GM23248 (cell line): ENCODE results near the gene ZBTB7C. TPM values are rescaled to one million over a fixed set of nuclear protein-coding genes. Genes with fewer than 3 reads are reported as not detected.

ENCODE experiments used
- DNase-seq: peaks from one replicate; pipeline ENCODE4 v3.0.0-alpha.2; 2015
- H2AFZ ChIP-seq: fragments of 200-600 bp; sonication (generic); 2 replicates; pipeline ENCODE4 v1.6.1; 2016; ENCODE audit warnings: antibody characterized with exemption
- H3F3A ChIP-seq: fragments of 200-600 bp; sonication (generic); 2 replicates; pipeline ENCODE4 v1.6.1; 2016; ENCODE audit warnings: mild to moderate bottlenecking, antibody characterized with exemption, mixed run types; ENCODE audit not compliant: insufficient read depth
- H3K27ac ChIP-seq: fragments of 200-600 bp; sonication (generic); 2 replicates; pipeline ENCODE4 v1.5.1; 2016; ENCODE audit warnings: mild to moderate bottlenecking
- H3K27me3 ChIP-seq: fragments of 200-600 bp; sonication (generic); replicated peaks from 2 replicates; pipeline ENCODE4 v1.6.1; 2016; ENCODE audit warnings: mild to moderate bottlenecking; ENCODE audit not compliant: insufficient read depth
- H3K36me3 ChIP-seq: fragments of 200-600 bp; sonication (generic); 2 replicates; pipeline ENCODE4 v1.6.1; 2016; ENCODE audit warnings: low read depth, mild to moderate bottlenecking
- H3K4me1 ChIP-seq: fragments of 200-600 bp; sonication (generic); 2 replicates; pipeline ENCODE4 v1.6.1; 2016; ENCODE audit warnings: mild to moderate bottlenecking; ENCODE audit not compliant: insufficient read depth
- H3K4me2 ChIP-seq: fragments of 200-600 bp; sonication (generic); one replicate; pipeline ENCODE4 v1.6.1; 2016; ENCODE audit warnings: mild to moderate bottlenecking; ENCODE audit not compliant: unreplicated experiment
- H3K4me3 ChIP-seq: fragments of 200-600 bp; sonication (generic); 2 replicates; pipeline ENCODE4 v1.5.1; 2016; ENCODE audit warnings: mild to moderate bottlenecking
- H3K79me2 ChIP-seq: fragments of 200-600 bp; sonication (generic); 2 replicates; pipeline ENCODE4 v1.6.1; 2016; ENCODE audit warnings: mild to moderate bottlenecking; ENCODE audit not compliant: insufficient read depth
- H3K9ac ChIP-seq: fragments of 200-600 bp; sonication (generic); 2 replicates; pipeline ENCODE4 v1.6.1; 2016; ENCODE audit warnings: mild to moderate bottlenecking
- H3K9me2 ChIP-seq: fragments of 200-600 bp; sonication (generic); 2 replicates; pipeline ENCODE4 v1.6.1; 2016; ENCODE audit warnings: mixed run types, mild to moderate bottlenecking, moderate library complexity; ENCODE audit not compliant: insufficient read depth
- H3K9me3 ChIP-seq: fragments of 200-600 bp; sonication (generic); one replicate; pipeline ENCODE4 v1.6.1; 2017; ENCODE audit warnings: low read depth
- H4K20me1 ChIP-seq: fragments of 200-600 bp; sonication (generic); 2 replicates; pipeline ENCODE4 v1.6.0; 2016; ENCODE audit not compliant: insufficient read depth
- EZH2 ChIP-seq: fragments of 200-600 bp; sonication (generic); IDR thresholded peaks from 2 replicates; pipeline ENCODE4 v1.6.1; 2018; ENCODE audit warnings: antibody characterized with exemption, mild to moderate bottlenecking; ENCODE audit not compliant: insufficient read depth, poor library complexity, severe bottlenecking
- EZH2phosphoT487 ChIP-seq: fragments of 200-600 bp; sonication (generic); IDR thresholded peaks from 2 replicates; pipeline ENCODE4 v1.6.1; 2018; ENCODE audit warnings: antibody characterized with exemption, moderate library complexity, mild to moderate bottlenecking, low read depth; ENCODE audit not compliant: insufficient read depth
- WGBS, 2 experiments: methylation state at CpG; one replicate each; pipeline ENCODE4 v1.1.6; 2015 to 2017; ENCODE audit warnings: low lambda C conversion rate in 2 of 2, low coverage in 1 of 2; ENCODE audit errors: missing lambda C conversion rate in 2 of 2; 5-methylcytosine and 5-hydroxymethylcytosine counted together
- in situ Hi-C: fragments of 300-500 bp; cut with MboI; formaldehyde crosslinking; loops from 2 replicates; pipeline ENCODE4 v1.15.0; 2020
- polyA plus RNA-seq: library from polyadenylated mRNA; unstranded; fragments of >200 nt; fragmentation: Nextera tagmentation; extraction: Ambion mirVana; gene quantifications from 2 replicates; pipeline ENCODE4 v1.2.1, GENCODE V29; 2016
- total RNA-seq: library from RNA; depleted of rRNA; stranded (reverse); fragments of >200 nt; shearing (Covaris generic); gene quantifications from 2 replicates; pipeline ENCODE4 v1.2.3, GENCODE V29; 2014

ZBTB7C gene
- total and polyA plus RNA-seq, 2 experiments from 2014 or later: not detected

DNA sequence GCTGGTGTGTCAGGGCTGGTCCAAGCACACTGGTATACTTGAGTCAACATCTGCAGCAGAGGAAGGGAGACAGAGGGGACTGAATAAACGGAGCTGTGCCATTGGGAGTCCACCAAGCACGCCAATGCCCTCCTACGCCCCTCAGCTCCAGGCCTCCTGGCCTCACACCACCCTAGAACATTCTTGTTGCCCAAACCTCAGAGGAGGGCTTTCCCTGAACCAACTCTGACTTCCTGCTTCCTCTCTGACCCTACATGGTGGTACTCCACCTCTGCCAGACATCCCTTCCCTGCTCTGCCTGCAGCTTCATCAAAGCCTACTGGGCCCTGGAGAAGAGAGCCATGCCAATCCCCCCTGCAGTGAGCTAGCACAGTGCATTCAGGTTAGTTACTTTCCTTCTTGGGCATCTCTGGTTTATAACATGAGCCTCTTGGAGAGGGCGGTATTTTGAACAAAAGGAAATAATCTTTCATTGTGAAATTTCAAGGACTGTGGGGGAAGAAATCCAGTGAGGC is 54.4 kb downstream of the ZBTB7C start:
- Histone ChIP-seq H3K27ac (no peak overlapping the region), H3K4me3 (no peak overlapping the region), H2AFZ (no peak overlapping the region), H3K9ac (no peak overlapping the region), H3K36me3 (no peaks in the 10 kb centered on the region), H3K79me2 (no peaks in the 10 kb centered on the region), H3K4me2 (no peak overlapping the region), H3K9me3 (no peaks in the 10 kb centered on the region), H3K4me1 (no peaks in the 10 kb centered on the region), H3F3A (no peaks in the 10 kb centered on the region), H3K9me2 (no peaks in the 10 kb centered on the region), H3K27me3 (peaks cover 41% of the 10 kb centered on the region), H4K20me1 (no peaks in the 10 kb centered on the region)
- WGBS, 2 experiments: 1 to 5% methylated on average over 4 of the region's 4 CpGs
- TF ChIP-seq EZH2phosphoT487: no peak
- no peak for TF ChIP-seq EZH2
- in situ Hi-C loops: no loop called here
- no peak for DNase-seq

DNA sequence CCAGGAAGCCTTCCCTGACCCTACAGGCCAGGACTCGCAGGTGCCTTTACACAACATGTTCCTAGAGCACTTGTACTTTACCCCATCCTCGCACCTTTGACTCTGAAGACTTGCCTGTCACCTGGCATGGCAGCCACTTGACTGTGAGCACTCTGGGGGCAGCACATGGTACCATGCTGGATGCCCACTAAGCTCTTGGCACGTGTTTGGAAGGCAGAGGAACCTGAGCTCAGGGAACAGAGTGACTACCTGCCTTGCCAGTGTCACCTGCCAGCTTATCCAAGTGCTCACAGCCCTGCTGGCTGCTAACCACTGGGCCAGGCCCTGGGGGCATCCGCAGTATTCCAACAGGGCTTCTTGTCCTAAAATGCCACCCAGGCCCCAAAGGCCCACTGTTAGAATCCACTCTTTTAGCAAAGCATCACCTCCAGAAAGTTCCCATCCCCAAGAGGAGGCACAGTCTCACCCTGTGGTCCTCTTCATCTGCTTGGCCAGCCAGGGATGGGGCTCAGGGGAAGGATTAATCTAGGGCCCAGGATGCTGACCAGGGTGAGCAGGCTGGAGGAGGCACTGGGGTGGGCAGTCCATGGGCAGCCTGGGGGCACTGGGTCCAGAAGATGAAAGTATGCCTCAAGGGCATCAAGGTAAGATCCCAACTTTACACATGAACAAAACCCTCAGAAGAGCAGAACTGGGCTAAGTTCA is 57.0 kb downstream of the ZBTB7C start:
- Histone ChIP-seq H3K27me3 (peaks cover 41% of the 10 kb centered on the region), H3K79me2 (no peaks in the 10 kb centered on the region), H3K9ac (no peak overlapping the region), H3K9me2 (no peaks in the 10 kb centered on the region), H3K4me1 (no peaks in the 10 kb centered on the region), H3K27ac (no peak overlapping the region), H3K9me3 (no peaks in the 10 kb centered on the region), H2AFZ (no peak overlapping the region), H4K20me1 (no peaks in the 10 kb centered on the region), H3K36me3 (no peaks in the 10 kb centered on the region), H3F3A (no peaks in the 10 kb centered on the region), H3K4me2 (no peak overlapping the region), H3K4me3 (no peak overlapping the region)
- DNase-seq: no peak
- in situ Hi-C loops: no loop called here
- 45 to 55% methylated on average over 4 of the region's 4 CpGs for WGBS, 2 experiments
- no peak for TF ChIP-seq EZH2
- TF ChIP-seq EZH2phosphoT487: no peak

DNA sequence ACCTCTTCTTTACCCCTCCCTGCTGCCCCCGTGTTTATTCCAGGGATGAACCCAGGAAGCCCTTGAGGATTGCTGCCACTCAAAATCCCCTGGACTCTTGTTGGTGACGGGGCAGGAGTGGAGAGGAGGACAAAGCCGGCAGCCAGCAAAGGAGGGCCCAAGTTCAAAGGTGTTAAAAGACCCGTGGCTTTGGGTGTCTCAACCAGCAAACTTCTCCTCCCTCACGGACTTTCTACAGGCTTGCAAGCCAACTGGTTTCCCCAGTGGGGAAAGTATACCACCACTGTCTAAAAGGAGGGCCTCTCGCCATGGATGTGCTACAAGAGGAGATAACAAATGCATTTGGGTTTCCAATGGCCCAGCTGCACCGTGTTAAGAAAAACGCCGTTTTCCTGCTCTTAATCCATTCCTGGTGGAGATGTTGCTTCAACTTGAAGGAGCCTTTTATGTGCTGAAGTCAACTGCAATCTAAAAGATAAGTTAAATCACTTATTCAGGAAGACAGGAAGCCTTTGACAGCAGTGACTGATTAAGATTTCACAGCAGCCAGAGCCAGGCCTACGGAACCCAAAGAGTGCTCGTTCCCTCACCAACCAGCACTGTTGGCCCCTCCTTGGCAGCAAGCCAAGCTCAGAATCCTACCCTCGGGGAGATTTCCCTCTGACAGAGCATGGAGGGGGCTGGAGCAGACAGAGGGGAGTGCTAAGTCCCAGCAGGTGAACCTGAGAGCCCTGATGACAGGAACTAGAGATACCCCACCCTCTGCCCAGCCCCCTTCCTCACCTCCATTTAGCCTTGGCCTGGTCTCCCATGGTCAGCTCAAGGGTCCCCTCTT is 57.8 kb downstream of the ZBTB7C start:
- Histone ChIP-seq H3K9me2 (no peaks in the 10 kb centered on the region), H3K27me3 (peaks cover 41% of the 10 kb centered on the region), H3K4me1 (no peaks in the 10 kb centered on the region), H3K27ac (no peak overlapping the region), H2AFZ (no peak overlapping the region), H3K4me3 (no peak overlapping the region), H3K36me3 (no peaks in the 10 kb centered on the region), H3K9ac (no peak overlapping the region), H3F3A (no peaks in the 10 kb centered on the region), H3K4me2 (no peak overlapping the region), H3K79me2 (no peaks in the 10 kb centered on the region), H3K9me3 (no peaks in the 10 kb centered on the region), H4K20me1 (no peaks in the 10 kb centered on the region)
- no peak for DNase-seq
- no peak for TF ChIP-seq EZH2phosphoT487
- in situ Hi-C loops: no loop called here
- 48 to 52% methylated on average over 12 of the region's 12 CpGs for whole genome bisulfite sequencing, 2 experiments

DNA sequence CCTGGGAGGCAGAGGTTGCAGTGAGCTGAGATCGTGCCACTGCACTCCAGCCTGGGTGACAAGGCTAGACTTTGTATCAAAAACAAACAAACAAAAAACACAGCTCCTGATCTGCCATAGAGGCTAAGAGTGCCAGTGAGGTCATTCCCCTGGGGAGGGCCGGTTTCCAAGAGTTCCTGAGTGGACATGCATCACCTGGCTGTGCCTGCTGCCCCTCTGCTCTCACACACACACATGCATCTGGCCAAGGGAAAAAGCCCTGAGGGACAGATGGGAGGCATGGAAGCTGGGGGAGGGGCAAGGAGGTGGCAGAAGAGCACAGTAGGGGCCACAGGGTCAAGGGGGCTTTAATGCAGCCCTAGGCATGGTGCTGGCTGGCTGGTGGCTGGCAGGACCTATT is 60.4 kb downstream of the ZBTB7C start:
- DNase-seq: no peak
- no peaks in the 10 kb centered on the region for H3K36me3 ChIP-seq
- H3F3A ChIP-seq: no peaks in the 10 kb centered on the region
- H3K4me1 ChIP-seq: no peaks in the 10 kb centered on the region
- H3K27ac ChIP-seq: no peak overlapping the region
- no peaks in the 10 kb centered on the region for H3K9me2 ChIP-seq
- H3K79me2 ChIP-seq: no peaks in the 10 kb centered on the region
- H3K27me3 ChIP-seq: peaks cover 26% of the 10 kb centered on the region
- no peak overlapping the region for H3K4me3 ChIP-seq
- H3K4me2 ChIP-seq: no peak overlapping the region
- 32 to 33% methylated on average over 2 of the region's 2 CpGs for WGBS, 2 experiments
- no peaks in the 10 kb centered on the region for H3K9me3 ChIP-seq
- no peak overlapping the region for H2AFZ ChIP-seq
- no peaks in the 10 kb centered on the region for H4K20me1 ChIP-seq
- in situ Hi-C loops: no loop called here
- TF ChIP-seq EZH2phosphoT487: no peak
- no peak overlapping the region for H3K9ac ChIP-seq
